ENCODE data around the gene TAS2R39. TPM values are rescaled to one million over a fixed set of nuclear protein-coding genes. Genes with fewer than 3 reads are reported as not detected.

TAS2R39 gene
- total and polyA plus RNA-seq, 2 experiments from 2014 or later = not detected

DNA sequence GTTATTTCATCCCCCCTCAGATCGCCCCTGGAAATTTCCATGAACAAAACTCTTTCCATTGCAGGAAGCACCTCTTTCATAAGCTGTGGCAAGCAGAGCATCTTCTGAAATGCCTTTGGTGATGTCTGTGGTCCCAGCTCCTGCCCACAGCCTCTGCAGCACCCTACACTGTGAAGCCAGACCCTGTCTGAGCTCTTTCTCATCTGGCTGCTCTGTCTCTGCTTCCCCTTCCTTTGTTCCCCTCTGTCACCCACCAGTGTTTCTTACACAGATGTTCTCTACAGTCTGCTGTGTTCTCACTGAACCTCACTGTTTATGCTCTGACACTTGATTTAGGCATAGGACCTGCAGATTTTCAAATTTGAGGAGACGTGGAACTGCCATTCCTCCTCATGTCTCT lies 1.9 kb upstream of the TAS2R39 start:
- no peak overlapping the region for H2AFZ ChIP-seq
- H3K9me2 ChIP-seq (ENCODE audit: insufficient read depth) = no peaks in the 10 kb centered on the region
- no peak overlapping the region for H3K9ac ChIP-seq
- no peak for DNase-seq
- no peak overlapping the region for H3K27ac ChIP-seq
- TF ChIP-seq EZH2phosphoT487 (IDR thresholded peaks at IDR 0.05; ENCODE audit: insufficient read depth, low read depth) = no peak
- no peak for TF ChIP-seq EZH2 (IDR thresholded peaks at IDR 0.05; ENCODE audit: insufficient read depth, poor library complexity, severe bottlenecking)
- no peak overlapping the region for H3K4me2 ChIP-seq (ENCODE audit: unreplicated experiment)
- no peaks in the 10 kb centered on the region for H3K9me3 ChIP-seq (ENCODE audit: low read depth)
- no peak overlapping the region for H3K4me3 ChIP-seq
- in situ Hi-C loops (cut with MboI) = no loop called here
- no peaks in the 10 kb centered on the region for H3K36me3 ChIP-seq (ENCODE audit: low read depth)
- no peaks in the 10 kb centered on the region for H3K4me1 ChIP-seq (ENCODE audit: insufficient read depth)
- no peaks in the 10 kb centered on the region for H4K20me1 ChIP-seq (ENCODE audit: insufficient read depth)
- no peaks in the 10 kb centered on the region for H3F3A ChIP-seq (ENCODE audit: insufficient read depth)
- H3K79me2 ChIP-seq (ENCODE audit: insufficient read depth) = no peaks in the 10 kb centered on the region
- no peaks in the 10 kb centered on the region; the same call in 1 of the 2 replicates for H3K27me3 ChIP-seq (replicated peaks; ENCODE audit: insufficient read depth)
- WGBS, 2 experiments (ENCODE audit: low coverage in 1 of 2, low lambda C conversion rate in 2 of 2, missing lambda C conversion rate in 2 of 2) = 21 to 24% methylated on average over 2 of the region's 2 CpGs

DNA sequence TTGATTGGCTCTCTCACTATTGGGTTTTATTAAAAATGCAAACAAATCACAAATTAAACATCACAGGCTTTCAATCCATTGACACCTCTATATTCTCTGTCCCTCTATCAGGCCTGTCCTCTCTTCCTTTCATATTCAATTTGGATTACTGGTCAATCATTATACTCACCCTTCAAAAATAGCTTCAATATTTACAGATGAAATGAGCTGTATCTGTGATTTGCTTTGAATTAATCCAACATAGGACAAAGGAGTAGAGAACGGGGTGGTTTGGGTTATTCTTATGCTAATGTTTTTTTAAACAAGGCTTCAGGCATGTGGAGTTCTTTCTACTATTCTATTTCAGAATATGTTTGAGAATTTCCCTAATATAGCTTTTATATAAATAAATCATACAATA lies 2.3 kb downstream of the TAS2R39 start:
- no peak for DNase-seq

DNA sequence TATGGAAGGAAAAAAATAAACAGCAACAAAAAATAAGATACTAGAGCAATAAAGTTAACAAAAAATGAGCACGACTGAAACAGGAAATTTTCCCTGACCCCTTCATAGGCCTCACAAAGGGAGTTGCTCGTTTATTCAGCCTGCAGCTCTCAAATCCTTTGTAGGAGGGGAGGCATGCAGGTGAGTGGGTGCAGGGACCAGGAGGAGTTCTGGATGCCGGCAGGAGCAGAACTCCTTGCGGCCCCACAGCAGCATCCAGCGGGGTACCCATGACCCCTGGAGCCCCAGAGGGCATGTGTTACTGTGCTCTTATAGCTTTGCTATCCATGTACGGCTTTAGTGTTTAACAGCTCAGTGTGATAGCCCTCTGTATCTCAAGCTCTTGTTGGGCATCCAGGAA lies 5.8 kb downstream of the TAS2R39 start:
- H3K4me3 ChIP-seq = no peak overlapping the region
- in situ Hi-C loops (cut with MboI) = no loop called here
- no peaks in the 10 kb centered on the region for H3K79me2 ChIP-seq (ENCODE audit: insufficient read depth)
- no peak overlapping the region for H3K4me2 ChIP-seq (ENCODE audit: unreplicated experiment)
- no peaks in the 10 kb centered on the region; the same call in 1 of the 2 replicates for H3K27me3 ChIP-seq (replicated peaks; ENCODE audit: insufficient read depth)
- H3K27ac ChIP-seq = no peak overlapping the region
- H4K20me1 ChIP-seq (ENCODE audit: insufficient read depth) = no peaks in the 10 kb centered on the region
- DNase-seq = no peak
- H3K4me1 ChIP-seq (ENCODE audit: insufficient read depth) = no peaks in the 10 kb centered on the region
- 35% methylated on average over 6 of the region's 6 CpGs for WGBS, 2 experiments (ENCODE audit: low coverage in 1 of 2, low lambda C conversion rate in 2 of 2, missing lambda C conversion rate in 2 of 2)
- H3K9ac ChIP-seq = no peak overlapping the region
- no peaks in the 10 kb centered on the region for H3K9me2 ChIP-seq (ENCODE audit: insufficient read depth)
- no peaks in the 10 kb centered on the region for H3K36me3 ChIP-seq (ENCODE audit: low read depth)
- TF ChIP-seq EZH2phosphoT487 (IDR thresholded peaks at IDR 0.05; ENCODE audit: insufficient read depth, low read depth) (no peak), EZH2 (IDR thresholded peaks at IDR 0.05; ENCODE audit: insufficient read depth, poor library complexity, severe bottlenecking) (no peak)
- no peak overlapping the region for H2AFZ ChIP-seq
- no peaks in the 10 kb centered on the region for H3F3A ChIP-seq (ENCODE audit: insufficient read depth)
- H3K9me3 ChIP-seq (ENCODE audit: low read depth) = no peaks in the 10 kb centered on the region

More for the DNA sequence above, 2.3 kb downstream of the TAS2R39 start:
- Histone ChIP-seq H3K9me3 (ENCODE audit: low read depth) (no peaks in the 10 kb centered on the region), H3F3A (ENCODE audit: insufficient read depth) (no peaks in the 10 kb centered on the region), H3K9me2 (ENCODE audit: insufficient read depth) (no peaks in the 10 kb centered on the region), H3K79me2 (ENCODE audit: insufficient read depth) (no peaks in the 10 kb centered on the region), H3K4me3 (no peak overlapping the region), H3K36me3 (ENCODE audit: low read depth) (no peaks in the 10 kb centered on the region), H3K4me1 (ENCODE audit: insufficient read depth) (no peaks in the 10 kb centered on the region), H3K9ac (no peak overlapping the region), H3K27ac (no peak overlapping the region), H4K20me1 (ENCODE audit: insufficient read depth) (no peaks in the 10 kb centered on the region), H2AFZ (no peak overlapping the region), H3K4me2 (ENCODE audit: unreplicated experiment) (no peak overlapping the region), H3K27me3 (replicated peaks; ENCODE audit: insufficient read depth) (no peaks in the 10 kb centered on the region; the same call in 1 of the 2 replicates)
- WGBS, 2 experiments (ENCODE audit: low coverage in 1 of 2, low lambda C conversion rate in 2 of 2, missing lambda C conversion rate in 2 of 2) = 2 to 4% methylated on average over 1 of the region's 1 CpG
- TF ChIP-seq EZH2 (IDR thresholded peaks at IDR 0.05; ENCODE audit: insufficient read depth, poor library complexity, severe bottlenecking) = no peak
- no peak for TF ChIP-seq EZH2phosphoT487 (IDR thresholded peaks at IDR 0.05; ENCODE audit: insufficient read depth, low read depth)
- in situ Hi-C loops (cut with MboI) = no loop called here

DNA sequence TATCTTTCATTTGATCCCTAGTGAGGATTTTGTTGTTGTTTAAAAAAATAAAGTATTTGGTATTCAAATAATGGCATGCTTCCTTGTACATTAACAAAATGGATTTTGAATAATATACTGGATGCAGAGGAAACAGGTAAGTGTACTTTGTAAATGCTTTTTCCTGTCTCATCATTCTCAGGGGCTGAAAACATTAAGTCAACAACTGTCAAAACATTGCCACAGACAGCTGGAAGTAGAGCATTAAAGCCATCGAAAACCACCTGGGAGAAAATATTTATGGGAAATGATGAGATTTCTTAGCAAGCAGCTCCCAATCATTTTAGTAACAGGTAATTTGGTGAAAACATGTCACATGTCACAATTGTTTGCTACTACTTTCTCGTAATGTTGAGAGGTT lies 10.7 kb downstream of the TAS2R39 start:
- TF ChIP-seq EZH2 (IDR thresholded peaks at IDR 0.05; ENCODE audit: insufficient read depth, poor library complexity, severe bottlenecking) (no peak), EZH2phosphoT487 (IDR thresholded peaks at IDR 0.05; ENCODE audit: insufficient read depth, low read depth) (no peak)
- WGBS, 2 experiments (ENCODE audit: low coverage in 1 of 2, low lambda C conversion rate in 2 of 2, missing lambda C conversion rate in 2 of 2) = 36 to 47% methylated on average over 2 of the region's 2 CpGs
- Histone ChIP-seq H3K9ac (no peak overlapping the region), H3K4me3 (no peak overlapping the region), H3K27me3 (replicated peaks; ENCODE audit: insufficient read depth) (no peaks in the 10 kb centered on the region), H3K9me3 (ENCODE audit: low read depth) (no peaks in the 10 kb centered on the region), H3F3A (ENCODE audit: insufficient read depth) (no peaks in the 10 kb centered on the region), H4K20me1 (ENCODE audit: insufficient read depth) (no peaks in the 10 kb centered on the region), H3K4me1 (ENCODE audit: insufficient read depth) (no peaks in the 10 kb centered on the region), H2AFZ (no peak overlapping the region), H3K27ac (no peak overlapping the region), H3K36me3 (ENCODE audit: low read depth) (no peaks in the 10 kb centered on the region), H3K79me2 (ENCODE audit: insufficient read depth) (no peaks in the 10 kb centered on the region), H3K9me2 (ENCODE audit: insufficient read depth) (no peaks in the 10 kb centered on the region), H3K4me2 (ENCODE audit: unreplicated experiment) (no peak overlapping the region)
- in situ Hi-C loops (cut with MboI) = no loop called here
- no peak for DNase-seq

DNA sequence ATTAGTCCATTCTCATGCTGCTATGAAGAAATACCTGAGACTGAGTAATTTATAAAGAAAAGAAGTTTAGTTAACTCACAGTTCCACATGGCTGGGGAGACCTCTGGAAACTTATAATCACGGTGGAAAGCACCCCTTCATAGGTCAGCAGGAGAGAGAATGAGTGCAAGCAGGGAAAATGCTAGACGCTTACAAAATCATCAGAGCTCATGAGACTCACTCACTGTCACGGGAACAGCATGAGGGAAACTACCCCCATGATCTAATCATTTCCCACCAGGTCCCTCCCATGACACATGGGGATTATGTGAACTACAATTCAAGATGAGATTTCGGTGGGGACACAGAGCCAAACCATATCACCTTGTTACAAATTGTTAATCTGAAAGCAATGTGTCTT lies 15.8 kb downstream of the TAS2R39 start:
- Histone ChIP-seq H3K36me3 (ENCODE audit: low read depth) (no peaks in the 10 kb centered on the region), H3K4me3 (no peak overlapping the region), H3F3A (ENCODE audit: insufficient read depth) (no peaks in the 10 kb centered on the region), H3K4me1 (ENCODE audit: insufficient read depth) (no peaks in the 10 kb centered on the region), H2AFZ (no peak overlapping the region), H3K4me2 (ENCODE audit: unreplicated experiment) (no peak overlapping the region), H4K20me1 (ENCODE audit: insufficient read depth) (no peaks in the 10 kb centered on the region), H3K9me3 (ENCODE audit: low read depth) (no peaks in the 10 kb centered on the region), H3K27ac (no peak overlapping the region), H3K9me2 (ENCODE audit: insufficient read depth) (no peaks in the 10 kb centered on the region), H3K9ac (no peak overlapping the region), H3K79me2 (ENCODE audit: insufficient read depth) (no peaks in the 10 kb centered on the region), H3K27me3 (replicated peaks; ENCODE audit: insufficient read depth) (peaks cover 10% of the 10 kb centered on the region)
- DNase-seq = no peak
- in situ Hi-C loops (cut with MboI) = no loop called here
- WGBS, 2 experiments (ENCODE audit: low coverage in 1 of 2, low lambda C conversion rate in 2 of 2, missing lambda C conversion rate in 2 of 2) = 17 to 29% methylated on average over 4 of the region's 4 CpGs
- no peak for TF ChIP-seq EZH2 (IDR thresholded peaks at IDR 0.05; ENCODE audit: insufficient read depth, poor library complexity, severe bottlenecking)
- no peak for TF ChIP-seq EZH2phosphoT487 (IDR thresholded peaks at IDR 0.05; ENCODE audit: insufficient read depth, low read depth)

All from GM23248 (cell line).